KMS-11 (cell line): ENCODE measurements around the gene TMTC4.

Experiments used
- H2AFZ ChIP-seq: fragments of 200-600 bp; sonication (generic); 2 replicates; pipeline ENCODE4 v1.6.1; 2016; ENCODE audit warnings: antibody characterized with exemption, mixed run types, low read depth
- H3K27ac ChIP-seq: fragments of 200-600 bp; sonication (generic); 2 replicates; pipeline ENCODE4 v1.6.1; 2016; ENCODE audit warnings: mild to moderate bottlenecking, mixed run types
- H3K27me3 ChIP-seq: fragments of 200-600 bp; sonication (generic); 2 replicates; pipeline ENCODE4 v1.6.1; 2017; ENCODE audit warnings: mild to moderate bottlenecking, low read depth, mixed run types, moderate library complexity; ENCODE audit not compliant: insufficient read depth
- H3K36me3 ChIP-seq: fragments of 200-600 bp; sonication (generic); 2 replicates; pipeline ENCODE4 v1.6.1; 2017; ENCODE audit warnings: mild to moderate bottlenecking, mixed run types; ENCODE audit not compliant: insufficient read depth
- H3K4me1 ChIP-seq: fragments of 200-600 bp; sonication (generic); 2 replicates; pipeline ENCODE4 v1.6.1; 2016; ENCODE audit warnings: mild to moderate bottlenecking, low read depth, mixed run types; ENCODE audit not compliant: poor library complexity, severe bottlenecking
- H3K4me2 ChIP-seq: fragments of 200-600 bp; sonication (generic); 2 replicates; pipeline ENCODE4 v1.7.0; 2016; ENCODE audit warnings: mild to moderate bottlenecking, mixed run types
- H3K4me3 ChIP-seq: fragments of 200-600 bp; sonication (generic); IDR thresholded peaks from 2 replicates; pipeline ENCODE4 v1.6.1; 2017; ENCODE audit warnings: low read depth, low read length, mixed read lengths; ENCODE audit not compliant: insufficient read depth
- H3K79me2 ChIP-seq: fragments of 200-600 bp; sonication (generic); 2 replicates; pipeline ENCODE4 v1.6.1; 2016; ENCODE audit warnings: low read depth, mixed run types; ENCODE audit not compliant: insufficient read depth
- H3K9ac ChIP-seq: fragments of 200-600 bp; sonication (generic); 2 replicates; pipeline ENCODE4 v1.6.1; 2016; ENCODE audit warnings: mild to moderate bottlenecking, mixed run types
- H4K20me1 ChIP-seq: fragments of 200-600 bp; sonication (generic); 2 replicates; pipeline ENCODE4 v1.6.1; 2016; ENCODE audit warnings: mild to moderate bottlenecking, mixed run types; ENCODE audit not compliant: insufficient read depth
- TF ChIP-seq, protein P1 (sequence below): fragments of 200-600 bp; sonication (generic); conservative IDR thresholded peaks from 2 replicates; pipeline ENCODE4 v1.6.1; 2017; ENCODE audit warnings: low read depth, mild to moderate bottlenecking, antibody characterized with exemption, low read length, moderate library complexity, mixed read lengths

TMTC4 gene

DNA sequence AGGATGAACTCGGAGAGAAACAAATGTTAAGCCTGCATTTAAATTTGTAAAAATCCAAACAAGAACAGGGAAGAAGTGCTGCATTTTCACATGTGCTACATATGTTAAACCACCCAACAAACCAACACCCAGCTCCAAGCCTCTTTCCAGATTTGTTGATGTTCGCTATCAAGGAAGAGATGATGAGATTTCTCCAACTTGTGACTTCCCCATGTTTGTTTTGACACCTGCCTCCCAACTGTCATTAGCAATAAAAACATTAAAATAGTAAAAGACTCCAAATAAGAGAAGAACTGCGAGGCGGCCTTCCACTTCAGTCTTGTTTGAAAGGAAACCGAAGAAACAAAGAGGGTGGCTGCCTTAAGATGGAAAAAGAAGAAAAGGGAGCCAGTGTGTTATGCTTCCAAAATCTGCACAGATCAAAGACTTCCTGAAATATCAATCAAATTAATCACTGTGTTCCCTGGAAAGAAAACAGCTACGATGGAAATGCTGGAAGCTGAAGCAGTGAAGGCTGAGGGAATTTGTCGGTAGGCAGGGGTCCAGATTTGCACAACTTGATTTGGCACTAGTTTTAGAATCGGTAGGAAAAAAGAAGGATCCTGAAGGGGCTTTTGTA is 72.0 kb downstream of the TMTC4 start:
- no peaks in the 10 kb centered on the region for H3K27me3 ChIP-seq
- H2AFZ ChIP-seq = no peak overlapping the region
- no peak overlapping the region for H3K4me3 ChIP-seq
- no peaks in the 10 kb centered on the region for H3K79me2 ChIP-seq
- H3K4me1 ChIP-seq = no peaks in the 10 kb centered on the region
- no peak overlapping the region for H3K9ac ChIP-seq
- no peaks in the 10 kb centered on the region for H3K36me3 ChIP-seq
- H3K27ac ChIP-seq = no peak overlapping the region
- no peaks in the 10 kb centered on the region for H4K20me1 ChIP-seq
- TF ChIP-seq, protein P1, sequence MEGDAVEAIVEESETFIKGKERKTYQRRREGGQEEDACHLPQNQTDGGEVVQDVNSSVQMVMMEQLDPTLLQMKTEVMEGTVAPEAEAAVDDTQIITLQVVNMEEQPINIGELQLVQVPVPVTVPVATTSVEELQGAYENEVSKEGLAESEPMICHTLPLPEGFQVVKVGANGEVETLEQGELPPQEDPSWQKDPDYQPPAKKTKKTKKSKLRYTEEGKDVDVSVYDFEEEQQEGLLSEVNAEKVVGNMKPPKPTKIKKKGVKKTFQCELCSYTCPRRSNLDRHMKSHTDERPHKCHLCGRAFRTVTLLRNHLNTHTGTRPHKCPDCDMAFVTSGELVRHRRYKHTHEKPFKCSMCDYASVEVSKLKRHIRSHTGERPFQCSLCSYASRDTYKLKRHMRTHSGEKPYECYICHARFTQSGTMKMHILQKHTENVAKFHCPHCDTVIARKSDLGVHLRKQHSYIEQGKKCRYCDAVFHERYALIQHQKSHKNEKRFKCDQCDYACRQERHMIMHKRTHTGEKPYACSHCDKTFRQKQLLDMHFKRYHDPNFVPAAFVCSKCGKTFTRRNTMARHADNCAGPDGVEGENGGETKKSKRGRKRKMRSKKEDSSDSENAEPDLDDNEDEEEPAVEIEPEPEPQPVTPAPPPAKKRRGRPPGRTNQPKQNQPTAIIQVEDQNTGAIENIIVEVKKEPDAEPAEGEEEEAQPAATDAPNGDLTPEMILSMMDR = no peak
- H3K4me2 ChIP-seq = no peak overlapping the region

DNA sequence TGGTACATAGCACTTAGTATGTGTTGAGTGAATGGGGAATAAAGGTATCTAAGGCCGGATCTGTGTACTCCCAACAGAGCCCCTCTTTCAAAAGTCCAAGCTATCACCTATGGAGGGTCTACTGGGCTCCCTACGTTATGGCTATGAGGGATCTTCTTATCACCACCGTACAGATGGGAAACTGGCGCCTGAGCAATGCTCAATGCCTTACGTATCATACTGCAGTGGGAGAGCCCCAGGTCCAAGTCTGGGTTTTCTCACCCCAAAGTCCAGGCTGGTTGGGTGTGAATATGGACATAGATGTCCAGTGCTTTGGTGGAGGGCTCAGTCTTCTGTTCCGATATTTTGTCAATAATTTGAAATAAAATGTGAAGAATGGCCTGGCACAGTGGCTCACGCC is 72.9 kb downstream of the TMTC4 start:
- Histone ChIP-seq H3K79me2 (no peaks in the 10 kb centered on the region), H3K27ac (no peak overlapping the region), H3K4me1 (no peaks in the 10 kb centered on the region), H3K9ac (no peak overlapping the region), H3K36me3 (no peaks in the 10 kb centered on the region), H3K4me2 (no peak overlapping the region), H3K4me3 (no peak overlapping the region), H3K27me3 (no peaks in the 10 kb centered on the region), H2AFZ (no peak overlapping the region), H4K20me1 (no peaks in the 10 kb centered on the region)
- TF ChIP-seq, protein P1 = no peak

DNA sequence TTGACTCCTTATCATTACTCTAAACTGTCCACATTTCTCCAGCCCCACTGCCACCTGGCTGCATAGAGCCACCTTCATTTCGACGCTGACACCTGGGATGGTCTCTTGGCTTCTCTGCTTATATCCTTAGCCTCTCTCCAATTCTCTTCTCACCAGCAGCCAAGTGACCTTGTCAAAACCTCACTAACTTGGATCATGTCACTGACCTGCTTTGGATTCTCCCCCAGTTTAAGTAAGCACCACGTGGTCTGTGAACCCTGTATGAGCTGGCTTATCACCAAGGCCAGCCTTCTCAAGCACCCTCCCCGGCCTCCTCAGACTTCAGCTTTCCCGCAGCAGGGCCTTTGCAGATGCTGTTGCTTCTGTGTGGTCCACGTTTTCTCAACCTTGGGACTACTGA is 73.7 kb downstream of the TMTC4 start:
- Histone ChIP-seq H2AFZ (no peak overlapping the region), H3K79me2 (no peaks in the 10 kb centered on the region), H3K9ac (no peak overlapping the region), H3K4me1 (no peaks in the 10 kb centered on the region), H3K4me3 (no peak overlapping the region), H3K27me3 (no peaks in the 10 kb centered on the region), H3K36me3 (no peaks in the 10 kb centered on the region), H4K20me1 (no peaks in the 10 kb centered on the region), H3K27ac (no peak overlapping the region), H3K4me2 (no peak overlapping the region)
- TF ChIP-seq, protein P1 = no peak

DNA sequence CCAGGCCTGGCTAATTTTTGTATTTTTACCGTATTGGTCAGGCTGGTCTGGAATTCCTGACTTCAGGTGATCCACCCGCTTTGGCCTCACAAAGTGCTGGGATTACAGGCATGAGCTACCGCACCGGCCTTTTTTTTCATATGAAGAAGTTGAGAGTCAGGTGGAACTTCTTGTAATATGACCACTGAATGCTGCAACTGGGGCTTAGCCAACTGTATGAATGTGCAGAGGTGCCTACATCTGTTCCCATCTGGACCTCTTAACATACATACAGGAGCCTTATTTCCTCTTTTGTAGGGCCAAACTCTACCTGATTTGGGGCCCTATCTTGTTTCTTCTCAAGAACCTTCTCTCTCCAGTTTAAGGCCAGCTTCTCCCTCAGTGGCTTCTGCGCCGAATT is 74.1 kb downstream of the TMTC4 start:
- H2AFZ ChIP-seq = no peak overlapping the region
- no peak overlapping the region for H3K9ac ChIP-seq
- no peaks in the 10 kb centered on the region for H3K36me3 ChIP-seq
- no peak overlapping the region for H3K4me2 ChIP-seq
- no peaks in the 10 kb centered on the region for H3K4me1 ChIP-seq
- no peaks in the 10 kb centered on the region for H3K27me3 ChIP-seq
- TF ChIP-seq, protein P1 = no peak
- no peaks in the 10 kb centered on the region for H3K79me2 ChIP-seq
- no peak overlapping the region for H3K4me3 ChIP-seq
- H3K27ac ChIP-seq = no peak overlapping the region
- H4K20me1 ChIP-seq = no peaks in the 10 kb centered on the region
